ENCODE data around the gene ANKS1B.

The ANKS1B gene

GRCh38 chr12:99152337-99152736 lies 832.4 kb downstream of the ANKS1B start:
- Histone ChIP-seq H3K9ac (no peak overlapping the region), H3K27ac (no peak overlapping the region), H3K27me3 (ENCODE audit: control insufficient read depth, insufficient read depth, low read length) (no peaks in the 10 kb centered on the region), H3K9me3 (ENCODE audit: control insufficient read depth, low read length) (no peaks in the 10 kb centered on the region), H3K4me1 (no peaks in the 10 kb centered on the region), H3K4me2 (ENCODE audit: low read length) (no peak overlapping the region), H3K36me3 (ENCODE audit: control insufficient read depth, insufficient read depth, low read length) (no peaks in the 10 kb centered on the region), H3K4me3 (ENCODE audit: low read depth, low read length) (no peak overlapping the region), H3K79me2 (no peaks in the 10 kb centered on the region), H2AFZ (no peak overlapping the region)
- TF ChIP-seq CTCF (IDR thresholded peaks at IDR 0.05), result no peak

GRCh38 chr12:99151744-99152143 lies 833.0 kb downstream of the ANKS1B start:
- no peaks in the 10 kb centered on the region for H3K9me3 ChIP-seq (ENCODE audit: control insufficient read depth, low read length)
- H3K27me3 ChIP-seq (ENCODE audit: control insufficient read depth, insufficient read depth, low read length), result no peaks in the 10 kb centered on the region
- H3K79me2 ChIP-seq, result no peaks in the 10 kb centered on the region
- no peak overlapping the region for H3K27ac ChIP-seq
- H2AFZ ChIP-seq, result no peak overlapping the region
- H3K4me2 ChIP-seq (ENCODE audit: low read length), result no peak overlapping the region
- no peaks in the 10 kb centered on the region for H3K36me3 ChIP-seq (ENCODE audit: control insufficient read depth, insufficient read depth, low read length)
- TF ChIP-seq CTCF (IDR thresholded peaks at IDR 0.05), result no peak
- no peaks in the 10 kb centered on the region for H3K4me1 ChIP-seq
- H3K9ac ChIP-seq, result no peak overlapping the region
- no peak overlapping the region for H3K4me3 ChIP-seq (ENCODE audit: low read depth, low read length)

GRCh38 chr12:99147130-99147529 lies 837.6 kb downstream of the ANKS1B start:
- no peak overlapping the region for H3K27ac ChIP-seq
- no peaks in the 10 kb centered on the region for H3K27me3 ChIP-seq (ENCODE audit: control insufficient read depth, insufficient read depth, low read length)
- H3K9ac ChIP-seq, result no peak overlapping the region
- H3K36me3 ChIP-seq (ENCODE audit: control insufficient read depth, insufficient read depth, low read length), result no peaks in the 10 kb centered on the region
- H3K4me1 ChIP-seq, result no peaks in the 10 kb centered on the region
- H3K4me2 ChIP-seq (ENCODE audit: low read length), result no peak overlapping the region
- TF ChIP-seq CTCF (IDR thresholded peaks at IDR 0.05), result no peak
- no peaks in the 10 kb centered on the region for H3K9me3 ChIP-seq (ENCODE audit: control insufficient read depth, low read length)
- no peaks in the 10 kb centered on the region for H3K79me2 ChIP-seq
- no peak overlapping the region for H3K4me3 ChIP-seq (ENCODE audit: low read depth, low read length)
- no peak overlapping the region for H2AFZ ChIP-seq

- Histone ChIP-seq H2AFZ (no peak overlapping the region), H3K9me3 (ENCODE audit: control insufficient read depth, low read length) (no peaks in the 10 kb centered on the region), H3K4me1 (no peaks in the 10 kb centered on the region), H3K79me2 (no peaks in the 10 kb centered on the region), H3K4me3 (ENCODE audit: low read depth, low read length) (no peak overlapping the region), H3K27ac (no peak overlapping the region), H3K27me3 (ENCODE audit: control insufficient read depth, insufficient read depth, low read length) (no peaks in the 10 kb centered on the region), H3K9ac (no peak overlapping the region), H3K4me2 (ENCODE audit: low read length) (no peak overlapping the region), H3K36me3 (ENCODE audit: control insufficient read depth, insufficient read depth, low read length) (no peaks in the 10 kb centered on the region)
- TF ChIP-seq CTCF (IDR thresholded peaks at IDR 0.05), result no peak
Measured at GRCh38 chr12:99146730-99147129, 838.0 kb downstream of the ANKS1B start.

GRCh38 chr12:99146185-99146584 lies 838.6 kb downstream of the ANKS1B start:
- Histone ChIP-seq H3K9ac (no peak overlapping the region), H3K4me3 (ENCODE audit: low read depth, low read length) (no peak overlapping the region), H2AFZ (no peak overlapping the region), H3K36me3 (ENCODE audit: control insufficient read depth, insufficient read depth, low read length) (no peaks in the 10 kb centered on the region), H3K27me3 (ENCODE audit: control insufficient read depth, insufficient read depth, low read length) (no peaks in the 10 kb centered on the region), H3K27ac (no peak overlapping the region), H3K4me2 (ENCODE audit: low read length) (no peak overlapping the region), H3K9me3 (ENCODE audit: control insufficient read depth, low read length) (no peaks in the 10 kb centered on the region), H3K4me1 (no peaks in the 10 kb centered on the region), H3K79me2 (no peaks in the 10 kb centered on the region)
- TF ChIP-seq CTCF (IDR thresholded peaks at IDR 0.05), result no peak

All from parathyroid adenoma (tissue), 2 donors.